ENCODE results near the gene IVNS1ABP. TPM values are rescaled to one million over a fixed set of nuclear protein-coding genes. Genes with fewer than 3 reads are reported as not detected.

Gene IVNS1ABP
- total and polyA plus RNA-seq, 4 donors = 14.2 to 83.4 (median 34.0) TPM

GRCh38 chr1:185287451-185287850 is 29.6 kb downstream of the IVNS1ABP start (continued):
- no peak for TF ChIP-seq CTCF (IDR thresholded peaks at IDR 0.05; ENCODE audit: low read depth, low read length, missing input control)
- no peak for TF ChIP-seq HNF4G (IDR thresholded peaks at IDR 0.05)
- no peak for TF ChIP-seq FOXA2 (IDR thresholded peaks at IDR 0.05)

DNA sequence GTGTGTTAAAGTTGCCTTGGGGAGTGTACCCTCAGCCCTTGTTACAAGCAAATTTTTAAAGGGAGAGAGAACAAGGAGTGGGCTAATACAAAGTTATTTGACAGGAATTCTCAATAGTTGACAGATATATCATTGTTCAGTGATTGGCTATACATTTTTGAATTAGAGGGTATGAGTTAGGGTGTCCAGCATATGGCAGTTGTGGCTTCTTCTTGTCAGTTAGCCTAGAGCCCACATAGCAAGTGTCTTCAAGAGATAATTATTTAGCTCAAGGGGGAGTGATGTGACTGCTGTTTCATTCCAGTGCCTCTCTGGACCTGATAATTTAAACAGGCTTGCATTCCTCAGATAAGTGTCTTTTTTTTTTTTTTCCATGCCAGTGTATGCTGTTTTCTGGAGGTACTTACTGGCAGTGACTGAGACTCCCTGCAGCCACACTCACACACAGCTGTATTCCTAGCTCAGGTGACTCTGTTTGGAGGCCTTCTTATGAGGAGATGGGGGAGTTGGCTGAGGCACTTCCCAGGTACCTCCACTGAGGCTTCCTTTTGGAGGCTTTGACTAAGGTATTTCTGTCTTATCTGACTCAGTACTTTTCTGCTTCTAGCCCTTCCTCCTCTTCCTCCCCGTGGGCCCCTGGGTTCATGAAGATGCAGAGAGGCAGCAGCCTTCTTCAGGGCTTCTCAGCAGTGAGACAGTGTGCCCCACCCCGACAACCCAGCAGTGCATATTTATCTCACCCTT is 32.3 kb downstream of the IVNS1ABP start:
- no peaks in the 10 kb centered on the region for H3K4me1 ChIP-seq (ENCODE audit: control insufficient read depth in 4 of 4, insufficient read depth in 4 of 4, low read length in 3 of 4)
- TF ChIP-seq RAD21 (IDR thresholded peaks at IDR 0.05) (no peak), RXRA (IDR thresholded peaks at IDR 0.05) (no peak), REST (IDR thresholded peaks at IDR 0.05) (no peak), ATF3 (IDR thresholded peaks at IDR 0.05) (no peak), ZBTB33 (IDR thresholded peaks at IDR 0.05) (no peak), NR2F2 (IDR thresholded peaks at IDR 0.05) (no peak)
- WGBS = 72% methylated on average over 2 of the region's 2 CpGs
- H3K27me3 ChIP-seq (ENCODE audit: control insufficient read depth in 4 of 4, insufficient read depth in 4 of 4, low read length in 3 of 4) = no peaks in the 10 kb centered on the region
- H3K9me3 ChIP-seq (ENCODE audit: control insufficient read depth in 4 of 4, low read length in 3 of 4) = no peaks in the 10 kb centered on the region
- peaks cover 0 to 3% (median 0%) of the 10 kb centered on the region in 4 donors for H3K36me3 ChIP-seq (ENCODE audit: control insufficient read depth in 4 of 4, insufficient read depth in 3 of 4, low read depth in 1 of 4, low read length in 3 of 4)
- H3K27ac ChIP-seq (ENCODE audit: low read depth in 1 of 2, low read length in 2 of 2) = no peak overlapping the region
- H3K4me3 ChIP-seq (ENCODE audit: low read depth in 1 of 3, low read length in 3 of 3) = no peak overlapping the region
- H3K9ac ChIP-seq (ENCODE audit: low read depth in 1 of 2, low read length in 2 of 2) = no peak overlapping the region
- peak; percentile 72 for DNase-seq (ENCODE audit: low spot score)

GRCh38 chr1:185284116-185284515 is 32.9 kb downstream of the IVNS1ABP start:
- Histone ChIP-seq H3K4me1 (ENCODE audit: control insufficient read depth in 4 of 4, insufficient read depth in 4 of 4, low read length in 3 of 4) (no peaks in the 10 kb centered on the region), H3K27ac (ENCODE audit: low read depth in 1 of 2, low read length in 2 of 2) (no peak overlapping the region), H3K9me3 (ENCODE audit: control insufficient read depth in 4 of 4, low read length in 3 of 4) (no peaks in the 10 kb centered on the region), H3K9ac (ENCODE audit: low read depth in 1 of 2, low read length in 2 of 2) (no peak overlapping the region), H3K27me3 (ENCODE audit: control insufficient read depth in 4 of 4, insufficient read depth in 4 of 4, low read length in 3 of 4) (no peaks in the 10 kb centered on the region), H3K4me3 (ENCODE audit: low read depth in 1 of 3, low read length in 3 of 3) (no peak overlapping the region), H3K36me3 (ENCODE audit: control insufficient read depth in 4 of 4, insufficient read depth in 3 of 4, low read depth in 1 of 4, low read length in 3 of 4) (peaks cover 0 to 3% (median 0%) of the 10 kb centered on the region in 4 donors)
- no peak for TF ChIP-seq NR2F2 (IDR thresholded peaks at IDR 0.05)
- no peak for TF ChIP-seq RXRA (IDR thresholded peaks at IDR 0.05)
- TF ChIP-seq ZBTB33 (IDR thresholded peaks at IDR 0.05) = no peak
- 90% methylated on average over 2 of the region's 2 CpGs for WGBS
- no peak for DNase-seq (ENCODE audit: low spot score)
